Loucy (cell line): ENCODE results near the gene ACOXL.

Source experiments
- H2AFZ ChIP-seq: fragments of 200-600 bp; sonication (generic); 2 replicates; pipeline ENCODE4 v1.6.0; 2016; ENCODE audit warnings: antibody characterized with exemption, mild to moderate bottlenecking, low read length, moderate library complexity
- H3F3A ChIP-seq: fragments of 200-600 bp; 2 replicates; pipeline ENCODE4 v1.6.0; 2016; ENCODE audit warnings: antibody characterized with exemption, low read depth, mild to moderate bottlenecking
- H3K27me3 ChIP-seq: fragments of 200-600 bp; sonication (generic); 2 replicates; pipeline ENCODE4 v1.6.1; 2014; ENCODE audit warnings: low read length, mild to moderate bottlenecking; ENCODE audit not compliant: insufficient read depth, poor library complexity, severe bottlenecking
- H3K36me3 ChIP-seq: fragments of 200-600 bp; sonication (generic); 2 replicates; pipeline ENCODE4 v1.6.1; 2016; ENCODE audit warnings: low read length; ENCODE audit not compliant: insufficient read depth
- H3K4me1 ChIP-seq: fragments of 200-600 bp; sonication (generic); 2 replicates; pipeline ENCODE4 v1.5.1; 2014; ENCODE audit warnings: low read length, mild to moderate bottlenecking; ENCODE audit not compliant: insufficient read depth, poor library complexity, severe bottlenecking
- H3K4me2 ChIP-seq: fragments of 200-600 bp; sonication (generic); 2 replicates; pipeline ENCODE4 v1.6.0; 2014; ENCODE audit warnings: antibody characterized with exemption, low read length, low read depth, mild to moderate bottlenecking; ENCODE audit not compliant: poor library complexity, severe bottlenecking
- H3K4me3 ChIP-seq: fragments of 200-600 bp; sonication (generic); 2 replicates; pipeline ENCODE4 v1.5.1; 2014; ENCODE audit warnings: low read length, mild to moderate bottlenecking, mixed read lengths; ENCODE audit not compliant: poor library complexity, severe bottlenecking
- H3K79me2 ChIP-seq: fragments of 200-600 bp; sonication (generic); 2 replicates; pipeline ENCODE4 v1.6.1; 2014; ENCODE audit warnings: low read length; ENCODE audit not compliant: insufficient read depth
- H3K9ac ChIP-seq: fragments of 200-600 bp; sonication (generic); 2 replicates; pipeline ENCODE4 v1.6.0; 2014; ENCODE audit warnings: mild to moderate bottlenecking, low read depth, low read length, moderate library complexity; ENCODE audit not compliant: poor library complexity, severe bottlenecking
- H3K9me2 ChIP-seq: fragments of 200-600 bp; sonication (generic); replicated peaks from 2 replicates; pipeline ENCODE4 v1.6.1; 2016; ENCODE audit warnings: low read depth, low read length, mixed read lengths
- H3K9me3 ChIP-seq: fragments of 200-600 bp; sonication (generic); 2 replicates; pipeline ENCODE4 v1.6.1; 2014; ENCODE audit warnings: mild to moderate bottlenecking, antibody characterized with exemption, low read length, low read depth; ENCODE audit not compliant: insufficient read depth
- H4K20me1 ChIP-seq: fragments of 200-600 bp; sonication (generic); 2 replicates; pipeline ENCODE4 v1.6.0; 2014; ENCODE audit warnings: antibody characterized with exemption, low read length, mild to moderate bottlenecking; ENCODE audit not compliant: insufficient read depth, poor library complexity, severe bottlenecking
- EZH2phosphoT487 ChIP-seq: fragments of 200-600 bp; IDR thresholded peaks from 2 replicates; pipeline ENCODE4 v1.6.1; 2018; ENCODE audit warnings: antibody characterized with exemption, mild to moderate bottlenecking, moderate library complexity, borderline replicate concordance
- TF ChIP-seq, protein P1 (sequence below): fragments of 200-600 bp; sonication (generic); conservative IDR thresholded peaks from 2 replicates; pipeline ENCODE4 v1.5.1; 2014; ENCODE audit warnings: mild to moderate bottlenecking, antibody characterized with exemption, low read length

The ACOXL gene

DNA sequence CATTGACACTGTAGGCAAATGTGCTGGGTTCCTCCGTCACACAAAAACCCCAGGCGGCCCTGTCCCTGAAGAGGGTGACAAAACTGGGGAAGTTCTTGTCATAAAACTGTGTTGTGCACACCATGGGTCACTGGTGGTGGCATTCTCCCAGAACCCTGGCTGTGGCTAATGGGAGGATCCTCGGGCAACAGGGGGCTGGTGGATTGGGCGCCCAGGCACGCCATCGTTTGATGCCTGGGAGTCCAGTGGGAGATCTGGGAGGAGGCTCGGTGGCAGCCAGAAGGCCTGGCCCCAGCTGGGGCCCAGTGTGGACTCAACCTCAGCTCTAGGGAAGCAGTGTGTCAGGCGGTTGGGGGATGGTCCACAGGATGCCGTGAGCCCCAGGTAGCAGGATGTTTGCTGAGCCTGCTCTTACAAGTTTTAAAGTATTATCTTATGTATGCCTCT, 140.7 kb downstream of the ACOXL start:
- Histone ChIP-seq H4K20me1 (no peaks in the 10 kb centered on the region), H3K4me2 (no peak overlapping the region), H3F3A (peaks cover 4% of the 10 kb centered on the region; the same call in 1 of the 2 replicates), H3K9me3 (no peaks in the 10 kb centered on the region), H3K4me3 (no peak overlapping the region), H3K9me2 (no peaks in the 10 kb centered on the region), H2AFZ (no peak overlapping the region), H3K27me3 (no peaks in the 10 kb centered on the region), H3K9ac (no peak overlapping the region), H3K4me1 (peaks cover 44% of the 10 kb centered on the region), H3K36me3 (no peaks in the 10 kb centered on the region), H3K79me2 (no peaks in the 10 kb centered on the region)
- TF ChIP-seq, protein P1, sequence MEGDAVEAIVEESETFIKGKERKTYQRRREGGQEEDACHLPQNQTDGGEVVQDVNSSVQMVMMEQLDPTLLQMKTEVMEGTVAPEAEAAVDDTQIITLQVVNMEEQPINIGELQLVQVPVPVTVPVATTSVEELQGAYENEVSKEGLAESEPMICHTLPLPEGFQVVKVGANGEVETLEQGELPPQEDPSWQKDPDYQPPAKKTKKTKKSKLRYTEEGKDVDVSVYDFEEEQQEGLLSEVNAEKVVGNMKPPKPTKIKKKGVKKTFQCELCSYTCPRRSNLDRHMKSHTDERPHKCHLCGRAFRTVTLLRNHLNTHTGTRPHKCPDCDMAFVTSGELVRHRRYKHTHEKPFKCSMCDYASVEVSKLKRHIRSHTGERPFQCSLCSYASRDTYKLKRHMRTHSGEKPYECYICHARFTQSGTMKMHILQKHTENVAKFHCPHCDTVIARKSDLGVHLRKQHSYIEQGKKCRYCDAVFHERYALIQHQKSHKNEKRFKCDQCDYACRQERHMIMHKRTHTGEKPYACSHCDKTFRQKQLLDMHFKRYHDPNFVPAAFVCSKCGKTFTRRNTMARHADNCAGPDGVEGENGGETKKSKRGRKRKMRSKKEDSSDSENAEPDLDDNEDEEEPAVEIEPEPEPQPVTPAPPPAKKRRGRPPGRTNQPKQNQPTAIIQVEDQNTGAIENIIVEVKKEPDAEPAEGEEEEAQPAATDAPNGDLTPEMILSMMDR = no peak
- TF ChIP-seq EZH2phosphoT487 = no peak

DNA sequence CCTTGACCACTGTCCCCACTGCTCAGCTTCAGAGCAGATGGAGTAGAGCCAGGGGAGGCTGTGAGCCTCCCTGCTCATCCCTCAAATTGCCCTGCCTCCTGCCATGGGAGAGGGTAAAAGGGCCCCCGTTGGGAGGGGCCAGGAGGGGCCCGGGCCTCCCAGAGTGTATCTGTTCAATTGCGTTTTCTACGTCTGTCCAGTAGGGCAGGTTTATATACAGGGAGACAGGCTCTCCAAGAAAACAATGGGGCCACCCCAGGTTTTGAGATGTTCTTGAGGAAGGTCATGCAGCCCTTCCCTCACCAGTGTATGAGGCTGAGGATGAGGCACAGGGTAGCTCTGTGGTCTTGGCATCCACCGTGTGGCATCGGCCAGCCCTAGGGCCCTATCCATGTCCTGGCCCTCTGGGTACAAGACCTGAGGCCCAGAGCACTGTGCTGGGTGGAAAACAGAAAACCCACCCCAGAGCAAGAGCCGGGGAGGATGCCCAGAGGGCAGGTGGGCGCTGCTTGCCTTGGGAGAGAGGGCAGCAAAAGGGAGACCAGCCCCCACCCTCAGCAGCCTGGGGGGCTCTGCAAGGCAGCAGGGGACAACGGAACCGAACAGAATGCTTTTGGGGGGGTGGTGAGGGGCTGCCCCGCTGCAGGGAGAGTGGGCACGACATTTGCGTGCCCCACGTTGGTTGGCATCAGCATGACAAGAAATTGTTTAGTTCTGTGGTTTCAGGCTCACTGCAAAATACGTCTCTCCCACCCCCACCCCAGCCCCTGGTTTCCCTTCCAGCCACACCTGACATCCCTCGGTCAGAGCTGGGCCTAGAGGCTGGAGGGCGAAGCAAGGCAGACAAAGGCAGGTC, 141.5 kb downstream of the ACOXL start:
- Histone ChIP-seq H3K9me2 (no peaks in the 10 kb centered on the region), H3K4me1 (peaks cover 45% of the 10 kb centered on the region), H3K9me3 (no peaks in the 10 kb centered on the region), H3K9ac (no peak overlapping the region), H3K4me2 (no peak overlapping the region), H4K20me1 (no peaks in the 10 kb centered on the region), H3K79me2 (no peaks in the 10 kb centered on the region), H3K27me3 (no peaks in the 10 kb centered on the region), H2AFZ (no peak overlapping the region), H3K36me3 (no peaks in the 10 kb centered on the region), H3F3A (peaks cover 4% of the 10 kb centered on the region; the same call in 1 of the 2 replicates), H3K4me3 (no peak overlapping the region)
- TF ChIP-seq, protein P1 = no peak
- TF ChIP-seq EZH2phosphoT487 = no peak

DNA sequence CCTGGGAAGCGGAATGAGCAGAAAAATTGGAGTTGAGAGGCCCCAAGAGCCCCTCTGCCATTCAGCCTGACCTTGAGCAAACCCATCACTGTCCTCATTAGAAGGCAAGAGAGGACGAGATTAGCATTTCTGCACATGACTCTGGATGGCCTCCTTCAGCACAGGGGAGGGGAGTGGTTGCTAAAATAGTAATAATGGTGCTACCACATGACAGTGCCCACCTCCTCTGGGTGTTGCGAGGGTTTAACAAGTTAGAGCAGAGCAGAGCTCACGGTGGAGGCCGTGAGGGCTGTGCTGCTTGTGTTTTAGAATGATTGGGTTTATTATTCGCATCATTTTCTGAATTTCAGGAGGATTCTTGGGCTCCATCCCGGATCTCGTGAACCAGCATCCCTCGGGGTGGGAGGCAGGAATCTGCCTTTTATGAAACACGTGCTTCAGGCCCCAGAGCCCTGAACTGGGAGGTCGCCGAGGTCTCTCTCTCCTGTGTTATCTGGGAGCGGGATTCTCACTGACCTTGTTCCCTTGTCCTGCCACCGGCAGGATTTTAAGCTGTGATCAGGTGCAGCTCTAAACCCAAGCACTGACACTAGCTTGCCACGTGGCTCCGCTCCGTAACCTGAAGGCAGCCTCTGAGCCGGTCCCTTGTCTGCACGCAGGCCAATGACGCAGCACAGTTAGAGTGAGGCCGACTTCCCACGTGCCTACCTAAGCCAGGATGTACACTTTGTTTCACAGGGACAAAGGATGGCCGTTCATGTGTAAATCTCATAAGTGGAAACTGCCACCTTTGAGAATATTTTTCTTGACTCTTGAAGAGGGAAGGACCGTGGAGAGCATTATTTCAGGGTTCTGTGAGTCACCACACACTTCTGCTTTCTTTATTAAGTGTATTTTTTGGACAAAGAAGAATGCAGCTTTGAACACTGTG, 142.3 kb downstream of the ACOXL start:
- H3K9me2 ChIP-seq = no peaks in the 10 kb centered on the region
- no peaks in the 10 kb centered on the region for H3K79me2 ChIP-seq
- H3K36me3 ChIP-seq = no peaks in the 10 kb centered on the region
- no peak overlapping the region for H2AFZ ChIP-seq
- no peaks in the 10 kb centered on the region for H3K9me3 ChIP-seq
- peaks cover 40% of the 10 kb centered on the region for H3K4me1 ChIP-seq
- no peak overlapping the region for H3K4me2 ChIP-seq
- TF ChIP-seq, protein P1 = no peak
- no peak for TF ChIP-seq EZH2phosphoT487
- H3K27me3 ChIP-seq = no peaks in the 10 kb centered on the region
- H3K9ac ChIP-seq = no peak overlapping the region
- H3F3A ChIP-seq = peaks cover 4% of the 10 kb centered on the region; the same call in 1 of the 2 replicates
- H3K4me3 ChIP-seq = no peak overlapping the region
- H4K20me1 ChIP-seq = no peaks in the 10 kb centered on the region
